Transverse colon (tissue), 3 donors: ENCODE results near the gene SLC6A13.

Source experiments
- EP300 ChIP-seq: sonication (generic); formaldehyde crosslinking; IDR thresholded peaks from one replicate; pipeline ENCODE4 v1.6.1; 2017; ENCODE audit warnings: antibody characterized with exemption, low read depth
- TF ChIP-seq, protein P1 (sequence below), 5 experiments: fragments of 200-600 bp in 3 of 5; fragments of 450-650 bp in 2 of 5; sonication (generic) in 3 of 5; IDR thresholded peaks; 1 replicate in 2 of 5; 2 replicates in 3 of 5; pipeline ENCODE4 v1.5.1; 2016 to 2017; ENCODE audit warnings: antibody characterized with exemption in 5 of 5, inconsistent platforms in 3 of 5, mild to moderate bottlenecking in 2 of 5, moderate library complexity in 1 of 5

DNA sequence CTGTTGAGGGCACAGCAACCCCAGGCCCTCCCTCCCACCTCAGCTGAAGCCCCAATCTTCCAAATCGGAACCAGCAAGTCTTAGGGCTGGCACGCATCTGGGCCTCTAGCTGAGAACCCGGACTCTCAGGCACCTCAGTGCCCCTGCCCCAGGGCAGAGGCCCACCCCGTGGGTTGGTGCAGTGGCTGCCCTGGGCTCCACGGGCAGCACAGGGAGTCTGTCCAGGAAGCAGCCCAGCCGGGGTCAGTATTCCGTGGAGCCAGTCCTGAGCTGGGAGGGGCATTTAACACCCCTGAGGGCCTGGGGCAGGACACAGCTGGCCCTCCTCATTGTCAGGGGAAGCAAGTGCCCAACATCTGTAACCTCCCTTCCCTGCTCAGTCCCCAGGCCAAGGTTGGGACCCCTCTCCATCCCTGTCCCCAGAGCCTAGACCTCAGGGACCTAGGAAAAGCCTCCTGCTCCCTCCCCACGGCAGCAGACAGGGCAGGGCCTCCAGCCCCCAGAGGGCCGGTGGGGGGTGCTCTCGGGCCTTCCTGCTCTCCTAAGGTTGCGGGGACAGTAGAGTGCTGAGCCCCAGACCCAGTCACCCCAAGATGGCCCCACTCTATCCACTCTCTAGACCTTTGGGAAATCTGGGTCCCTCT is 85.2 kb downstream of the SLC6A13 start:
- no peak for TF ChIP-seq EP300
- TF ChIP-seq, protein P1, sequence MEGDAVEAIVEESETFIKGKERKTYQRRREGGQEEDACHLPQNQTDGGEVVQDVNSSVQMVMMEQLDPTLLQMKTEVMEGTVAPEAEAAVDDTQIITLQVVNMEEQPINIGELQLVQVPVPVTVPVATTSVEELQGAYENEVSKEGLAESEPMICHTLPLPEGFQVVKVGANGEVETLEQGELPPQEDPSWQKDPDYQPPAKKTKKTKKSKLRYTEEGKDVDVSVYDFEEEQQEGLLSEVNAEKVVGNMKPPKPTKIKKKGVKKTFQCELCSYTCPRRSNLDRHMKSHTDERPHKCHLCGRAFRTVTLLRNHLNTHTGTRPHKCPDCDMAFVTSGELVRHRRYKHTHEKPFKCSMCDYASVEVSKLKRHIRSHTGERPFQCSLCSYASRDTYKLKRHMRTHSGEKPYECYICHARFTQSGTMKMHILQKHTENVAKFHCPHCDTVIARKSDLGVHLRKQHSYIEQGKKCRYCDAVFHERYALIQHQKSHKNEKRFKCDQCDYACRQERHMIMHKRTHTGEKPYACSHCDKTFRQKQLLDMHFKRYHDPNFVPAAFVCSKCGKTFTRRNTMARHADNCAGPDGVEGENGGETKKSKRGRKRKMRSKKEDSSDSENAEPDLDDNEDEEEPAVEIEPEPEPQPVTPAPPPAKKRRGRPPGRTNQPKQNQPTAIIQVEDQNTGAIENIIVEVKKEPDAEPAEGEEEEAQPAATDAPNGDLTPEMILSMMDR (IDR thresholded peaks at IDR 0.05): no peak
